ENCODE measurements around the gene DAP.

- no peak for TF ChIP-seq EZH2phosphoT487 (IDR thresholded peaks at IDR 0.05; ENCODE audit: insufficient read depth, low read depth)
- no peak for TF ChIP-seq EZH2 (IDR thresholded peaks at IDR 0.05; ENCODE audit: insufficient read depth, poor library complexity, severe bottlenecking)
These were observed 108.9 kb downstream of the DAP start for GRCh38 chr5:10652151-10652550.

All from GM23248 (cell line).